ENCODE measurements around the gene RNU1-3.
"Not testable (repeated sequence)": the region's sequence is repeated elsewhere in the genome, so short reads cannot be mapped to it uniquely, and the experiment has no call there.

RNU1-3 gene

DNA sequence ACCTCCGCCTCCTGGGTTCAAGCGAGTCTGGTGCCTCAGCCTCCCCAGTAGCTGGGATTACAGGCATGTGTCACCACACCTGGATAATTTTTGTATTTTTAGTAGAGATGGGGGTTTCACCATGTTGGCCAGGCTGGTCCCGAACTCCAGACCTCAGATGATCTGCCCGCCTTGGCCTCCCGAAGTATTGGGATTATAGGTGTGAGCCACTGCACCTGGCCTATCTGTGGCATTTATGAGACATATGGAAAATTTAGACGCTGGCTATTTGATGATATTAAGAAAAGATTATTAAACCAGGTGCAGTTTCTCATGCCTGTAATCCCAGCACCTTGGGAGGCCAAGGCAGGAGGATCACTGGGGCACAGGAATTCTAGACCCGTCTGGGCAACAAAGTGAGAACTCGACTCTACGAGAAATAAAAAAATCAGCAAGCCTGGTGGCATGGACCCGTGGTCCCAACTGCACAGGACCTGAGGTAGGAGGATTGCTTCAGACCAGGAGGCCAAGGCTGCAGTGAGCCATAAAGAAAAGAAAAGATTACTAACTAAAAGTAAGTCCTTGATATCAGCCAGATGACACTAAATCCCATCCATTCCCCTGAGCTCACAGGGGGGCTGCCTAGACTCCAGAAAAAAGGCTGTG lies 30.1 kb downstream of the RNU1-3 start:
- DNase-seq, result not testable (repeated sequence)

DNA sequence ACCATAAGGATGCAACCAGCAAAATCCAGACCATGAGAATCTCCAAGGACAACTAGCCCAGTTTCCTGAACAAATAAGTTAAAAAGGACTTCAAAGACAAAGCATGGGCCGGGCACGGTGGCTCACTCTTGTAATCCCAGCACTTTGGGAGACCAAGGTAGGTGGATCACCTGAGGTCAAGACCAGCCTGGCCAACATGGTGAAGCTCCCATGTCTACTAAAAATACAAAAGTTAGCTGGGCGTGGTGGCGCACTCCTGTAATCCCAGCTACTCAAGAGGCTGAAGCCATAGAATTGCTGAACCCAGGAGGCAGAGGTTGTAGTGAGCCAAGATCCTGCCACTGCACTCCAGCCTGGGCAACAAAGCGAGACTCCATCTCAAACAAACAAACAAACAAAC lies 30.8 kb downstream of the RNU1-3 start:
- not testable (repeated sequence) for DNase-seq

DNA sequence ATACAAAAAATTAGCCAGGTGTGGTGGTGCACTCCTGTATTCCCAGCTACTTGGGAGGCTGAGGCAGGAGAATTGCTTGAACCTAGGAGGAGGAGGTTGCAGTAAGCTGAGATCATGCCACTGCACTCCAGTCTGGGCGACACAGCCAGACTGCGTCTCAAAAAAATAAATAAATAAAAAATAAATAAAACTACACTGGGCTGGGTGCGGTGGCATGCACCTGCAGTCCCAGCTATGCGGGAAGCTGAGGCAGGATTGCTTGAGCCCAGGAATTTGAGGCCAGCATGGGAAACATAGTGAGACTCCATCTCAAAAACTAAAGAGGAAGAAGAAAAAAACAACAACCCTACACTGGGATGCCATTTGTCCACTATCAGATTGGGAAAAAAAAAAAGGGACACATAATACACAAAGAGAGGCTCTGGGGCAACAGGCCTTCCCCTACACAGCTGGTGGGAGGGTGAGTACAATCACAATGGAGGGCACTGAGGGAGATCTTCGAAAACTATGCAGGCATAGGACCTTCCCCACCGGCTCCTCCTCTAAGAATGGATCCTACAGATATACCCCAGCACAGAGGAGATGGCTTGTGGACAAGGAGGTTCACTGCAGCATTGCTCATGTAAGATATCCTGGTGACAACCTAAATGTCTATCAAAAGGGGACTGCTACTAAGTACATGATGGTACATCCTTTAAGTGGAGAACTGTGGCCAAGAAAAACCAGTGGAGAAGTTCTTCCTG lies 33.0 kb downstream of the RNU1-3 start:
- not testable (repeated sequence) for DNase-seq

DNA sequence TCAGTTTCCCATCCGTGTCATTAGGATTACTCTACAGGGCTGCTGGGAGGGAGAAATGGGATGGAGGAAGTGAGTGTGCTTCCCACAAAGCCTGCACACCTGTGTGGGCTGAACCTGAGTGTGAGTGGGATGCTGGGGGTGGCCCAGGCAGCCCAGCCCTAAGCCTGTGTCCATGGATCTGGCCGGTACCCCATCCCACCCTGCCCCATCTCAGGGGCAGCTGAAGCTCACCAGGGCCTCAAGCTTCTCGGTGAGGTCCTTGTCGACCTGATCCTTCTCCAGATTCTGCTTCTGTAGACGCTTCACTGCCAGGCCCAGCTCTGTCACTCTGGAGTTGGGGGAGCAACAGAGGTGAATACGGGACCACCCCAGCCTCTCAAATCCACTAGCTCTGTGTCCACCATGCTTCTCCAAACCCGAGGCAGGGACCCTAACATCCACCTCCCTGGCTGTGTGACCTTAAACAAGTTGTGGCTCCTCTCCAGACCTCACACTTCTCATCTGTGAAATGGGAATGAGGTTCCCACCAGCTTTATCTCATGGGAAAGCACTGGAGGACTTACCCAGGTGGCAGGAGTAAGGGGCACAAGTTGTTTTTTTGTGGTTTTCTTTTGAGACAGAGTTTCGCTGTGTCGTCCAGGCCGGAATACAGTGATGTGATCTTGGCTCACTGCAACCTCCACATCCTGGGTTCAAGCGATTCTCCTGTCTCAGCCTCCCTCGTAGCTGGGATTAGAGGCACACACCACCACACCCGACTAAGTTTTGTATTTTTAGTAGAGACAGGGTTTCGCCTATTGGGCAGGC lies 34.5 kb downstream of the RNU1-3 start:
- not testable (repeated sequence) for DNase-seq

DNA sequence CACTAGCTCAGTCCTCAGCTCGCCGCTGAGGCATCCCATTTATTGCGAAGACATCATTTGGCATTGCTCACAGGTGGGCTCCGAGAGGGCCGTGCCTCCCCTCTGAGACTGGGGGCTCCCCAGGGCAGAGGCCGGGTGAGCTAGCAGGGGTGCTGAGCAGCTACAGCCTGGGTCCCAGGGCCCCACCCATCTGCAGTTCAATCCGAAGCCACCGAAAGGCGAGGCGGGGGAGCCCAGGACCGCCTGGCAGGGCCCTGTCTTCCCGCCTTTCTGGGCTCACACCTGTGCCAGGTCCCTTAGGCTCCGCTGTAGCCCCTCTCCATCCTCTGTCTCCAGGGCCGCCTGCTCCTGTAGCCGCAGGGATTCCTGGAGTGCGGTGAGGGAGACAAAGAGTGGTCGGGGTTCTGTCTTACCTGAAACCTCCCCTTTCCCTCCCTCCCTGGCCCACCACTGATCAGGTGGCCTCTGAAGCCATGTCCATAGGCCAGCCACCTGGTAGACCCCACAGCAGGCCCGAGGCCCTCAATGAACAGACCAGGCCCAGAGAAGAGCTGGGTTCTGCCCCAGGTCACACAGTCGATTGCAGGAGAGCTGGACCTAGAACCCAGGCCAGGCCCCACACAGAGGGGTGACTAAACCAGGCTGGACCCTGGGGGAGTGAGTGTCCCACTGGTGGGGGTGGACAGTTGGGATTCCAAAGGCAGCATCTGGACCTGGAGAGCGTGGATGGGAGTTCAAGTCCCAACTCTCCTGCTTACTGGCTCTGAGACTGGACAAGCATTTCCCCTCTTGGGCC lies 35.3 kb downstream of the RNU1-3 start:
- DNase-seq, result no peak

DNA sequence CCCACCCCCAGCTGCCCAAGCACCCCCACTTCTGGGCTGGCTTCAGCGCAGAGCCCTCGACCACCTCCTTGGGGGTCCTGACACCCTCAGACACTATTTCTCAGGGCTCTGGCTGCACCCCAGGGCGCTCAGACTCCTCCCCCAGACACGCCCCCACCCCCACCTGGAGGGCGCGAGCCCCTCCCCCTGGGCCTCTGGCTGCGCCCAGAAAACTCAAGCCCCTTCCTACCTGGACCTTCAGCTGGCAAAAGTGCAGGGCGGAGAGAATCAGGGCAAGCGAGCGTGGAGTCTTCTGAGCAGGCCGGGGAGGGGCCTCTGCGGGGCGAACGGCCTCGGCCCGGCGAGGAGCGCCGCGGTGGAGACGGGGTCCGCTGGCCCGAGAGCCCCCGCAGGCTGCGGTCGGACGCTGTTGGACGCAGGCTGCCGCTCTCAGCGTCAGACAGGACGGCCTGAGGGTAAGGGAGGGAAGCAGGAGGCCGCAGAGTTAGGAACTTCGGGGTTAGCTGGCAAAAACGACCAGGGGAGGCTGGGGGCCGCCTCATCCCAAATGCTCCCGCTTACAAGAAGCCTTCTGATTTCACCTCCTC lies 36.0 kb downstream of the RNU1-3 start:
- DNase-seq, result no peak

DNA sequence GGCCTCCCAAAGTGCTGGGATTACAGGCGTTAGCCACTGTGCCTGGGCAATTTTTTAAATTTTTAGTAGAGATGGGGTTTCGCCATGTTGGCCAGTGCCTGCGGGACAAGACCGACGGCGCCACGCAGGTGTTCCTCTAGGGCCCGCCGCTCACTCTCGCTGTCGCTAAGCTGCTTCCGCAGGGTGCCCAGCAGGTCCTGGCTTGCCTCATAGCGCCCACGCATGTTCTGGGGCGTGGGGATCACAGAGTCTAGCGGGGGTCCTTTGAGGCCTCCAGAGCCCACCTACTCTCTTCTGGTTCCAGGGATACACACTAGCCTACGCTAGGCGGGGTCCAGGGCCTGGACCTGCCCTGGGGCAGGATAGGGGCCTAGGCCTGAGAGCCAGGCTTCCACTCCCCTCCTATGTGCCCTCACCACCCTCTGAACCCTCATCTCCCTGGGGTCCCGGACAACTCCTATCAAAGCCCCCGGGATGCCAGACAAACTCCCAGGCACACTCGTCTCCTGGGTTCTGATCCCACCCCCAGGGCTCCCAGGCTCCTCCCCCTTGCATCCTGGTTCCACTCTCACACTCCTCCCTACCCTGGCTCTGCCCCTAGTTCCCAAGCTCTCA lies 36.7 kb downstream of the RNU1-3 start:
- DNase-seq, result not testable (repeated sequence)

DNA sequence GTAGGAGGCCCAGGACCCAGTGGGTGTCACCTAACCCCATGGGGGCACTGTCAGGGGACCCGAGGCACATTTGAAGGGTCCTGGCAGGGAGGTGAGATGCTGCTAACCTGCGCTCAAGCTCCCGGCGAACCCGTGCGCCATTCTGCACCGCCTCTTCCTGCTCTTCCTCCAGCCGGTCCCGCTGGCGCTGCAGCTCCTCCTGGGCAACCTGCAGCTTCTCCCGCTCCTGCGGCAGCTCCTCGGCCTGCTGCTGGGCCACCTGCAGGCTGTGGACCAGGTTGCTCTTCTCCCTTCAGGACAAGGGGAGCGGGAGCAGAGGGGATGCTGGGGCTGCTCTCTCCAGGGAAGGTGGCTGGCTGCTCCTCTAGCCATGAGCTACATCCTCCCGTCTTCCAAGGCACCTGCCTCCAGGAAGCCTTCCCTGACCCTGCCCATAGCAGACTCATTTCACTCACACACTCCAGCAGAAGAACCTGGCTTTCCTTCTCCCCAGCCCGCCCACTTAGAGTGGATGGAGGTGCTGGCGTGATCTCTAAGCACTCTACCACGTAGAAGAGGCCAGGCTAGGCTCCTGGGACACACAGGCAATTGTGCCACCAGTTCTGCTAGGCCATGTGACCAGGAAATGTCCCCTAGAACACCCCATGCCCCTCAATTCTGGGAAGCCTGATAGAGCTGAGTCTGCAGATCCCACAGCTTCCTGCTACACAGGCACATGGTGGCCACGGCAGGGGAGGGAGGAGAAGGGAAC lies 38.2 kb downstream of the RNU1-3 start:
- no peak for DNase-seq

DNA sequence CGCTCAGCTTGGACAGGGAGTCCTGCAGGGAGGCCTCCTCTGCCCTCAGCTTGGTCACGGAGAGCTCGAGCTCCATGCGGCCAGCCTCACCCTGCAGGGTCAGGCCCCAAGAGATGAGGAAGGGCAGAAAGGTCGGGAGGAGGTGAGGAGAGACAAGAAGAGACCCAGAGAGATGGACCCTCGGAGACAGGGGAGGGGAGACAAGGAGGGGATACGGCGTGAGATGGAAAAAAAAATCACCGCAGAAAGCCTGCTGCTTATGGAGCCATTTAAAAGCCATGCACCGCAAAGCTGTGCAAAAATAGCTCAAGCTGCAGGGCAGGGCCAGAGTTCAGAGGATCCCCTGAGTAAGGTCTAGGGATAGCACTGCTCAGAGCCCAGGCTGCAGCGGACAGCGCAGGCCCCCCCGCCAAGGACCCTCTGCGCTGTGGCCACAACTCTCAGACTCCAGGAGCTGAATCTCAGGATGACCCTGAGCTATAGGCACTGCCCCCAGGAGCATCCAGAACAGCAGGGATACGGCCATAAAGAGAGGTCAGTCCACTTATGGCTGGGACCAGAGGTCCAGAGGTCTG lies 40.3 kb downstream of the RNU1-3 start:
- DNase-seq, result not testable (repeated sequence)

DNA sequence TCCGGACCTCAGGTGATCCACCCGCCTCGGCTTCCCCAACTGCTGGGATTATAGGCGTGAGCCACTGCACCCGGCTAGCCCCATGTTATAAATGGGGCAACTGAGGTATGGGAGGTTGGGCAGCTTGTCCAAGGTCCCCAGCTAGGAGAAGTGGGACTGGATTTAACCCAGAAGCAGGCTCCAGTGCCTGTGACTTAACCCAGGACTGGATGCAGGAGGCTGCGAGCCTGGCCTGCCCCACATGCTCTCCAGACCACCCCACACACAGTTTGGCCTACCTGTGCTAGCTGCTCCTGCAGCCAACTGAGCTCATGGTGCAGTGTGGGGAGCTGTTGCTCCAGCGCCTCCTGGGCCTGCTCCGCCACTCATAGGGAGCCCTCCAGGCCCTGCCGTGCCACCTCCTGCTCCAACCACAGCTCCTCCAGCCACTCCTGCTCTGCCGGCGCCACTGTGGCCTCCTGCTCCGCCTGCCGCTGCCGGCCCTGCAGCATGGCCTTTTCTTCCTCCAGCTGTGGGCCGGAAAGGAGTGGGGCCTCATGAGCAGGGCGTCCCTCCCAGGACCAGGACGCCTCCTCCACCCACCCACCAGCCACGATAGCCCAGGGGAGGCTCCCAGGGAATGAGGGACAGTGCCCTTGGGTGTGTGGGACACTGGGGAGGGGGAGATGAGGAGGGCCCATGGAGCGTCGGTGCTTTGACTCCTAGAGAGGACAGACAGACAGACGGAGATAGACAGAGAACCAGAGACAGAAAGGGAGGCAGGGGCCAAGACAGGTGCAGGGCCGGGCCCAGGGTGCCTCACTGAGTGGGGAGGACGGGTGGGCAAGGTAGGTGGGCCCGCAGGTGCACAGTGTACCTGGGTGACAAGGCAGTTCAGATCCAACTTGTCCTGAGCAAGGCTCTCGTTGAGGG lies 41.0 kb downstream of the RNU1-3 start:
- no peak for DNase-seq

DNA sequence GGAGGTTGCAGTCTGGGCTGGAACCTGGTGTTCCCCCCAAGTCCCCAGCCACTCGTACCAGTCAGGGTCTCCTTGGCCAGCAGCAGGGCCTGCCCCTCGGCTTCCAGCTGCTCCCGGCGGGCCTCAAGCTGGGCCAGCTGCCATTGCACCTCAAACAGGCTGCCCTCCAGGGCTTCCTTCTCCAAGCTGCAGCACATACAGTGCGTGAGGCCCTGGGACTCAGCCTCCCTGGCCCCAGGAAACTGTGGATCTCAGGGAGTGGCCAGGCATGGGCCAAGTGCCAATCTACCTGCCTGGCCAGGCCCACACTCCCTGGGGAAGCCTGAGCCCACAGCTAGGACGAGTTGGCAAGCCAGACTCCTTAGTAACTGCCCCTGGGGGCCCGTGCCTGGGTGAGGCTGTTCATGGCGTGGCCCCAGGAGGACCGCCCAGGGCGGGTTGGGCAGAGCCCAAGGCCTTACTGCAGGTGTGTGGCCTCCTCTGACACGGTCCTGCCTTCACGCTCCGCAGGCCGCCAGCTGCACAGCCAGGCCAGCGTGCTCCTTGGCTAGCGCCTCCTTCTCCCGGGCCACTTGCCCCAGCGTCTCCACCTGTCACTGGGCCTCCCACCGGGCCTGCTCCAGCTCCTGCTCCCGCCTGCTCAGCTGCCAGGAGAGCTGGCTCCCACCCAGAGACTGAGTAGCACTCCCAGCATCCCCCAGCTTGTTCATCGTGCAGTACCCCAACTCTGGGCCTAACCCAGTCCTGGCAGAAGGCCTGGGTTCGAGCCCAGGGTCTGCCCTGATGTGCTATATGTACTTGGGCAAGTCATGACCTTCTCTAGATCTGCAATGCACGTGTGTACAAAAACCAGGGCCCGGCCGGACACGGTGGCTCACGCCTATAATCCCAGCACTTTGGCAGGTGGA lies 42.7 kb downstream of the RNU1-3 start:
- not testable (repeated sequence) for DNase-seq

DNA sequence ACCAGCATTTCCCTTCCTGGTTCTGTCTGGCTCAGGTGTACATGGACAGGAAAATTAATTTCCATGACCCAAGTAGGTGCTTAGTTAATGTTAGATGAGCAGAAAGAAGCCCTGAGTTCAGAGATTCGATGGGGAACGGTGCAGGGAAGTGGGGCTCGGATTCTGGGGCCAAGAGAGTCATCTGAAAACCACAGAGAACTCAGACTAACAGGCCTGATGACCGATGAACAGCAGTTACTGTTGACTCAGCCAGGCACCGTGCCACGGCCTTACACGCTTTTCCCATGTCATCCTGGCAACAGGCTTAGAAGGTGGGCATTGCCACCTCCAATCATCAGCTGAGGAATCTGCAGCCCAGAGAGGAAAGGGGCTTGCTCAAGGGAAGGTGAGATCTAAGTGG lies 43.4 kb downstream of the RNU1-3 start:
- DNase-seq, result not testable (repeated sequence)

DNA sequence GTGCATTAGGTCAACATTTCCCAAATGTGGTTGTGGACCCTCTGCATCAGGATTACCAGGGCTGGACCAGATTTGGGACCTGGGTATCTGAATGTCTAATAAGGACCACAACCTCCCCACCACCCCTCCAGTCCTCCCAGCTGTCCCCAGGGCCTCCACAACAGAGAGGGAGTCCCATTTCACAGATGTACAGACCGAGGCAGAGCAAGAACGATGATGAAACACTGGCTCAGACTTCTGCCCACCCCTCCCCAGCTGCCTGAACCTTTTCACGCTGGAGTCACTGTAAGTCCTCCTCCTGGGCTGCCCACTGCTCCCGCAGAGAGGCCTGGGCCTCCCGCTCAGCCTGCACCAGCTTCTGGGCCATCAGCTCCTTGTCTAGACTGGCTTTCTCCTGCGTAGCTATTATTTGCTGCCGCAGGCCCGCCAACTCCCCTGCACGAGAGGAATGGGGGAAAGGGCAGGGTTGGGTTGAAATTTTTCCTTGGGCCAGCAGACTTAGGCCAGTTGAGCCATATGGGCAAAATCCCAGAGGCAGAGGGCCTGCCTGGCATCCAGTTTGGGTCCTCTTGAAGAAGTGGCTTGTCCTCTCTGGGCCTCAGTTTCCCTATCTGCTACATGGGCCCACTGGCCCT lies 45.0 kb downstream of the RNU1-3 start:
- DNase-seq, result not testable (repeated sequence)

DNA sequence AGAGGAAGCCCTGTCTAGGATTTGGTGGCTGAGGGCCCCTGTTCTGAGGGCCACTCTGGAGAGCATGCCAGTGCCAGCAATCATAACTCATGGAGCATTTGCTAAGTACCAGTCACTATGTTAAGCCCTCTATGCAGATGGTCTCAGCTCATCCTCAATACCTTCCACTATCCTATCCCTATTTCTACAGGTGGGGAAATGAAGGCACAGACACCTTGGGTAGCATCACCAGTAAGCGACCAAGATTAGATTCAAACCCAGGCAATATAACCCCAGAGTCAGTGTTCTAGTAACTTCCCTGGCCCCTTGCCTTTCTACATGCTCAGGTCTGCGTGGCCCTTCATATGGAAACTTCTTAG lies 45.5 kb downstream of the RNU1-3 start:
- no peak for DNase-seq

DNA sequence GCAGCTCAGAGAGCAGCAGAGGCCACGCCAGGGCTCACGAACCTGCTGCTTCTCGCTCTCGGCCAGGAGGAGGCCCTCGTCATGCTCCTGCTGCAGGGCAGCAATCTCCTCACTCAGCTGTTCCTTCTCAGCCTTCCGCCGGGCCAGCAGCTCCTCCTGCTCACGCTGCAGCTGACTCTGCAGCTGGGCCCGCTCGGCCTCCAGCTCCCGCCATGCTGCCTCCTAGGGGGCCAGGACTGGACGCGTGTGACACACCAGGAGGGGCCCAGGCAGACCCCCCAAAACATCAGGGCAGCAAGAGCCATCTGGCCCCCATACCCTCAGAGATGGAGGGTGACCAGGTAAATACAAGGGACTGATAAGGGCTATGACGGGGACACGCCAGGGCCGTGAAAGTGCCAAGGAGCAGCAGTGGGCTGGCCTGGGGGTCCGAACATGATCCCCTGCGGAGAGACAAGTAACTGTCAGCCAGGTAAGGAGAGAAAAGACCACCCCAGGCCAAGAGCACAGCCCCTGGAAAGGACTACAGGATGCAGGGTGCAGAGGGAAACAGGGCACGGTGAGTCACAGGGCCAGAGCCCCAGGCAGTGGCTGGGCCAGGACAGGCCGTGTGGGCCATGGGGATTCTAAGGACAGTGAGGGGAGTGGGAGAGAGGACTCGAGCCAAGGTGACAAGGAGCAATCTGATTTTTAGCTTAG lies 46.8 kb downstream of the RNU1-3 start:
- DNase-seq, result not testable (repeated sequence)

DNA sequence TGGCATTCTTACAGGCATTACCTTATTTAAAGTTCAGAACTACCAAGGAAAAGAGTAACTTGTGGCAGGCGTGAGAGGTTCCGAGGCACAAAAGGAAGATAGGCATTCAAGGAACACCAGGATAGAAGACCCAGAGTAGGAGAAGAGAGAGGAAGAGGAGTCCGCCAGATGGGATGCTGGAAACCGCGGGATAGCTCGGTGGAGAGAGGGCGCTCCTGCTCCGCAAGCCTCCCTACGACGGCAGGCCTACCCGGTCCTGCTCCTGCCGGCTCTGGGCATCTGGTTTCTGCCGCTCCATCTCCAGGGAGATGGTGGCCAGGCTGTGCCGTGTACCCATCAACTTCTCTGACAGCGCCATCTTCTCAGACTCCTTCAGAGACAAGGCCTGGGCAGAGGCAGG lies 48.0 kb downstream of the RNU1-3 start:
- no peak for DNase-seq

DNA sequence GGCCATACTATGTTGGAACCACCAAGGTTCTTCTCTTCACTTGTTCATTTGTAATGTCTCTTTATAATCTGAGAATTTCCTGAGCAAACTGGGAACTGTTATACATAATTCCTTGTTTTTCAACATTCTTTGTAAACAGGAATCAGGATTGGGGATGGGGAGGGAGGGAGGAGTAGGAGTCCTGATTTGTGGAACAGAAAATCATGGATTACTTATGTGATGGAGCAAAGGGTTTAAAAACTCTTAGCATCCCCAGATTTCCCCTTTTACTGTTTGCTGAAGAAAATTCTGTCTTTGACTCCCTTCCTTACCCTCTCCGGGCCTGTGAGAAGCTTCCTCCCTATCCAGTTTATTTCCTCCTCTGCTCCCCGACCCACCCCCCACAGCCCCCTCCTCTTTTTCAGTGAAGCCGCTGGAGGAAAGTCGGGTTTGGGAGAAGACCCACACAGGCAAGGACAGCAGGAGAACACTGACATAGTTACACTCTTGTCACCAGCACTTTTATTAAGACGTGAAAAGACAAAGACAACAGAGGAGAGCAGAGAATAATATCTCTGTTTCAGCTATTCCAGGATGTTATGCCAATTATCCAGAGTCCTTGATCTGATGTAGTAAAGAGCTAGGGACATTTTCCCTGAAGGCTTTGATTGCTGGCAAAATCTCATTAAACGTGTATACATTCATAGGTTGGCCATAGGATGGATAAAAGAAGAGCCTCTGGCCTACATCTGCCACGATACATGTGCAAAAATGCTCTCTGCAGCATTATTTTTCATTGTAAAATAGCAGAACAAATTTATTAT lies 48.8 kb downstream of the RNU1-3 start:
- no peak for DNase-seq
